ENCODE measurements around the gene APH1B.
"Not testable (repeated sequence)": the region's sequence is repeated elsewhere in the genome, so short reads cannot be mapped to it uniquely, and the experiment has no call there.

APH1B gene

GRCh38 chr15:63335543-63336240, 58.3 kb downstream of the APH1B start:
- no peak for DNase-seq

- no peak for DNase-seq
Measured at GRCh38 chr15:63337046-63337445, 59.6 kb downstream of the APH1B start.

- DNase-seq: no peak
Measured at GRCh38 chr15:63338170-63338569, 60.8 kb downstream of the APH1B start.

GRCh38 chr15:63339006-63339766, 61.8 kb downstream of the APH1B start:
- DNase-seq: no peak

- no peak for DNase-seq
Measured at GRCh38 chr15:63339836-63340235, 62.4 kb downstream of the APH1B start.

GRCh38 chr15:63340353-63340752, 62.9 kb downstream of the APH1B start:
- no peak for DNase-seq

GRCh38 chr15:63340878-63341277, 63.5 kb downstream of the APH1B start:
- no peak for DNase-seq

GRCh38 chr15:63341898-63342297, 64.5 kb downstream of the APH1B start:
- DNase-seq: no peak

GRCh38 chr15:63342996-63343562, 65.7 kb downstream of the APH1B start:
- DNase-seq: not testable (repeated sequence)

GRCh38 chr15:63344731-63345390, 67.5 kb downstream of the APH1B start:
- no peak for DNase-seq

- DNase-seq: no peak
Measured at GRCh38 chr15:63345391-63345752, 68.0 kb downstream of the APH1B start.

GRCh38 chr15:63347074-63347857, 69.9 kb downstream of the APH1B start:
- no peak for DNase-seq

- no peak for DNase-seq
Measured at GRCh38 chr15:63348392-63348791, 71.0 kb downstream of the APH1B start.

- no peak for DNase-seq
Measured at GRCh38 chr15:63349156-63349555, 71.8 kb downstream of the APH1B start.

GRCh38 chr15:63349621-63350020, 72.2 kb downstream of the APH1B start:
- DNase-seq: no peak

GRCh38 chr15:63350178-63350621, 72.8 kb downstream of the APH1B start:
- no peak for DNase-seq

- no peak for DNase-seq
Measured at GRCh38 chr15:63351170-63351569, 73.8 kb downstream of the APH1B start.

- DNase-seq: no peak
Measured at GRCh38 chr15:63352808-63353207, 75.4 kb downstream of the APH1B start.

- no peak for DNase-seq
Measured at GRCh38 chr15:63353261-63353660, 75.9 kb downstream of the APH1B start.

- DNase-seq: no peak
Measured at GRCh38 chr15:63353887-63354286, 76.5 kb downstream of the APH1B start.

- DNase-seq: no peak
Measured at GRCh38 chr15:63354821-63355650, 77.6 kb downstream of the APH1B start.

GRCh38 chr15:63357061-63357460, 79.7 kb downstream of the APH1B start:
- no peak for DNase-seq

Data from stimulated activated CD4-positive, alpha-beta T cell treated with anti-CD3 and anti-CD28 coated beads, Interleukin-4, amount 100 ng/mL, for 24 hours (primary cell).